ENCODE measurements around the gene PEX10.
"Not testable (repeated sequence)": the region's sequence is repeated elsewhere in the genome, so short reads cannot be mapped to it uniquely, and the experiment has no call there.

Gene PEX10

DNA sequence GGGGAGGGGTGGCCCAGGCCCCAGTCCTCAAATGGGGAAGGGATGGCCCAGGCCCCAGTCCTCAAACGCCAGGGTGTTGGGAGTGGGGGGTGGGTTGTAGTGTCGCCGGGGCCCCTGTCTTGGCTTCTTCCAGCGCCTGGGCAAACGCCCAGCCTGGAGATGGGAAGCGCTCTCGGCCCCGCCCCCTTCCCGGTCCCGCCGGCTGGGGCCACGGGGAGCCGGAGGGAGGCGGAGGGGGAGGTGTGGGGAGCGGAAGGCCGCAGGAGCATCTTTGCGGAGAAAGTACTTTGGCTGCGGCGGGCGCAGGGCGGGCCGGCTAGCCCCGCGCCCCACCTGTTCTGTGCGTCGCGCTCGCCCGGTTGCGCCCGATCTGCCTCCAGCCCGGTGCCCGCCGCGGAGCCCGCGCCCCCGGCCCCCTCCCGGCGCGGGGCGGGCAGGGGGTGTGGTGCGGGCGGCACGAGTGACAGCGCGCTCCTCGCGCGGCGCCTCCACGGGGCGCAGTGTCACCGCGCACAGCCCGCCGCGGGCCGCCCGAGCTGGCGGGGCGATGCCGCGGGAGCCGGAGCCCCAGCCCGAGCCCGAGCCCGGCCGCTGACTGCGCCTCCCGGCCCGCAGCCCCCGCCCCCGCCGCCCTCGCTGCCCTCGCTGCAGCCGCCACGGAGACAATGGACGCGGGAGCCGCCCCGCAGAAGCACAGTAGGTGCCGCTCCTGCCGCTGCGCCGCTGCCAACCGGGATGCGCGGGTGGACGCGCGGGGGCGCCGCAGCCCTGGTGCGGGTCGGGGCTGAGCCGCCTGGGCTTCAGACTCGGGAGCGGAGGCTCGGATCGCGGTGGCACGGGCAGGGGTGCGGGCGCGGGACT lies 31.1 kb upstream of the PEX10 start:
- no peak for DNase-seq (ENCODE audit: low read depth, low spot score)

DNA sequence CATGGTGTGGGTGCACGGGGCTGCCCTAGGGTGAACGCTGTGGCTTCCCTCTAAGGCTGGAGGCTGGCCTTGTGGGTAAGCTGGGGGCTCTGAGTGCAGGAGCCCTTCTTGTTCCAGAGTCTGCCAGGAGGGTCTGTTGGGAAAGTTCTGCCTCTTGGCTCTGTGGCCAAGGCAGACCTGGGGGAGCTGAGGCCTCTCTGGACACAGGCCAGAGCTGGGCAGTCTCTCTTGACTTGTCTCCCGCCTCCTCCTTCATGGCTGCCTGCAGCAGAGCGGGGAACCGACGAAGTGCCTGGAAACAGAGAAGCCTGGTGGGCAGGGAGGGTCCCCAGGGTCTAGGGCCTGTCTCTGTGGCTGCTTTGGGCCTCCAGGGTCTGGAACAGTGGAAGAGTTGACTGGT lies 30.3 kb upstream of the PEX10 start:
- no peak for DNase-seq (ENCODE audit: low read depth, low spot score)

GRCh38 chr1:2441746-2442145 lies 29.4 kb upstream of the PEX10 start:
- DNase-seq (ENCODE audit: low read depth, low spot score), result no peak

GRCh38 chr1:2440346-2440745 lies 28.0 kb upstream of the PEX10 start:
- DNase-seq (ENCODE audit: low read depth, low spot score), result not testable (repeated sequence)

DNA sequence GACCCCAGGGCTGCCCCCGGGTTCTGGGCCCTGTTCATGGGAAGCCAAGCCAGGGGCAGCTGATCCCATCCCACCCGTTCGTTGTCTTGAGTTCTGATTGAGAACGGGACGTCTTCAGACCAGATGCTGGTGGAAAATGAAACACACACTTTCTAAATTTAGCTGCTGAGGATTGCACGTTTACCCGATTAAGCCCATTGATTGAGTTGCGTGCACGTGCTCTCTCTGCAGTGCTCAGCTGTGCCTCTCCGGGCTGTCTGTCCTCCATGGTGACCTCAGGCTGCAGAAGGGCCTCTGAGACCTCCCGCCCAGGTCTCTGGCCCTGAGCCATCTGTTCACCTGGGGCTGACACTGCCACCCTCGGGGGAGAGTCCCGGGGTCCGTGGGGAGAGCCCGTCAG lies 27.0 kb upstream of the PEX10 start:
- no peak for DNase-seq (ENCODE audit: low read depth, low spot score)

DNA sequence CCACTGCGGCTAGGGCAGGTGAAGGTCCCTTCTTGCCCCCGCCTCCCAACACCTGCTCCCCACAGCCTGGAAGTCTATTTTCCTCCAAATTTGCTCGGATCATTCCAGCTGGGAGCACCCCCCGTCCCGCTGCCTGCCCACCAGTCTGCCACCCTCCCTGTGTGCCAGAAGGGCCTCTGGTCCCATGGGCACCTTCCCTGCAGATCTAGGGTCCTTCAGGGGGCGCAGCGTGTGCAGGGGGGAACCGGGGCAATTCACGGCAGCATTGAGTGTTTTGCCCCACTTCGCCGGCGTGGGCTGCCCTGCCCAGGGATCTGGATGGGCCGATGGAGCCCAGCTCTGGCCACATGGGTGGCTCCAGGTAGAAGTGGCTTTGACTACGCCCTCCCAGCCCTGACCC lies 26.3 kb upstream of the PEX10 start:
- DNase-seq (ENCODE audit: low read depth, low spot score), result no peak

DNA sequence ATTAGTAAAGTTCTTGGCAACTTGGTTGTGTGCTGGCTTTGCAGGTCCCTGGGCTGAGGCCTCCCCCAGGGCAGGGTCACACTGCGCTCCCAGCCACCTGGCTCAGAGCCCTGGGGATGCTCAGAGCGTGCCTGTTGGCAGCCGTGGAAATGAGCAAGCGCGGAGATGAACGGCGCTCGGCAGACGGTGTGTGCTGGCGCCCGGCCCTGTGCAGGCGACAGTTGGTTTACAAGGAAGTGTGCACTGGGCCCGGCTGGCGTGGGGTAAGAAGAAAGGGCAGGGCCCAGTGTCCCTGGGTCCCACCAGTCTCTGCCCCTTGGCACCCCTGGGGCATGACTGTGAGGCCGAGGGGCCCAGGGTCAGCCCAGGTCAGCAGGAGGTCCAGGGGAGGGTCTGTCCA lies 25.7 kb upstream of the PEX10 start:
- no peak for DNase-seq (ENCODE audit: low read depth, low spot score)

DNA sequence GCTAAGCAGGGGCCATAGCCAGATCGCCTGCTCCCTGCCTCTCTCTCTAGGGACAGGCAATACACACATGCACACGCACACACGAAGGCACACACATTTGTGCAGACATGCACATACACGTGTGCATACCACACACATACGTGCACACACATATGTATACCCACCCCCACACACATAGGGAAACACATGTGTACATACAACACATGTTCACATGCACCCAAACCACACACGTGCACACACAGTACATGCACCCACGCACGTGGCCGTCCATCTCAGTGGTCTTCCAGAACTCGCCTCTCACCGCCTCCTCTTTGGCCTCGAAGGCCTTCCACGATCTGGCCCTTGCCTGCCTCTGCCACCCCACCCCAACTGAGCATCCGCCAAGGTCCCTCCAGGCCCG lies 25.3 kb upstream of the PEX10 start:
- no peak for DNase-seq (ENCODE audit: low read depth, low spot score)

DNA sequence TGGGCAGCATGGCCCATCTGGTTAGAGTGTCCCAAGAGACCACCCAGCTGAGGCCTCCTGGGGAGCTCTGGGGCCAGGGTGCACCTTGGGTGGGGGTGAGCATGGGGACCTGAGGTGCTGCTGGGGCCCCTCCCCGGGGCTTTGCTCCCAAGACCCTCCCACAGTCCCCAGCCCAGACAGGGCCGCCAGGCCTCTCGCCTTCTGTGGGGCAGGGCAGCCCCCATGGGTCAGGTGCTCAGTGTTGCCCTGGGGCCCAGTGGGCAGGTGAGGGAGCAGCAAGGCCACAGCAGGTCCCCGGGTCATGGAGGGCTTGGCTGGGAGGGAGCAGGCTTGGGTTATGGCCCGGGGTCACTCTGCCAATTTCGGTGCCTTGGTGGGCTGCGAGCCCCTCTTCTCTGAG lies 24.5 kb upstream of the PEX10 start:
- no peak for DNase-seq (ENCODE audit: low read depth, low spot score)

GRCh38 chr1:2435746-2436355 lies 23.5 kb upstream of the PEX10 start:
- no peak for DNase-seq (ENCODE audit: low read depth, low spot score)

GRCh38 chr1:2435091-2435490 lies 22.7 kb upstream of the PEX10 start:
- DNase-seq (ENCODE audit: low read depth, low spot score), result no peak

GRCh38 chr1:2433936-2434655 lies 21.7 kb upstream of the PEX10 start:
- DNase-seq (ENCODE audit: low read depth, low spot score), result no peak

DNA sequence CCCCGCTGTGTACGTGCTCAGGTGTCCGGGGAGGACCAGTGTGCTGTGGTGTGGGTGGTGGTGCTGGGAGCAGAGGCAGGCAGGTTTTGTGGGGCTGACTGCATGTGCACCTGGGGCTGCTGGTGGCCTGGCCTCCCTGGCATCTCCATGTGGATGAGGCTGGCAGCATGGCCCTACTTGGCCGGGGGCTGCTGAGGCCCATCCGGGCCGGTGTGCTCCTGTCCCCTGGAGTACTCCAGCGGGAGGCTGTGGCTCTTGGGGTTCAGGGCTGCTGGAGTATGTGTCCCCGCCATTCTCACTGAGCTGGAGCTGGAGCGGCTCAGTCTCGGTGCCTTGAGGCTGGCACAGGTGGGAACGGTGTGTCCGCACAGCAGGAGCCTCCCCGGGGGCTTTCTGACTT lies 20.8 kb upstream of the PEX10 start:
- DNase-seq (ENCODE audit: low read depth, low spot score), result no peak

DNA sequence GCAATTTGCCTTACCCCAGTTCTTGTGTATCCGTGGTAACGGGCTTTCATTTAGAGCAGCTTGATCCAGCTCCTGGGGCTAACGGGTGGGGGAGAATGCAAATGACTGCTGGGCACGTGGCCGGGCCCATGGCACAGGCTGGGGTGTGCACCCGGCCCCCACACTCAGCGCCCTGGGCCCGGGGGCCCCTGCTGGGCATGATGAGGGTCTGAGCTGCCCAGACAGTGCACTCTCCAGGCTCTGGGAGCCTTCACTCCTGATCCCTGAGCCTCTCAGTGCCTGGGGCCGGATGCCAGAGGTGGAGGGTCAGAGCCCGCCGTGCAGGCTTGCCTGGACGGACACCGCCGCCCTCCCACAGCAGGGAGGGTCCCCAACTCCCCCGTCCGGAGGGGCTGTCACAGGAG lies 20.1 kb upstream of the PEX10 start:
- DNase-seq (ENCODE audit: low read depth, low spot score), result no peak

- no peak for DNase-seq (ENCODE audit: low read depth, low spot score)
Measured at GRCh38 chr1:2431518-2431917, 19.2 kb upstream of the PEX10 start.

DNA sequence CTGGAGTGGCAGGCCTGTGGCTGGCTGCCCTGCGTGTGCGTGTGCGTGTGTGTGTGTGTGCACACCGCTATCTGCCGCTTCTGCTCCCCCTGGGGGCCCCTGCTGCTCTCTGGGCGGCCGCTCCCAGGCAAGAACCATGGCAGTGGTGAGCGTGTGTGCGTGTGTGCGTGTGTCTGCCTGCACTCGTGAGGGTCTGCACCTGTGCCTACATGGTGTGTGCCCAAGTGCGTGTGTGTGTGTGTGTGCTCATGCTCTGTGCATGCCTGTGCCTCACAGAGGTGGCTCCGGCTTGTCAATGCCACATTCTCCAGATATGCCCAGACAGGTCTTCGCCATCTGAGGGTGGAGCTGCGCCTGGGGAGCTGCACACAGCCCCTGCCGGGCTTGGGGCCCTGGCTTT lies 18.7 kb upstream of the PEX10 start:
- no peak for DNase-seq (ENCODE audit: low read depth, low spot score)

- no peak for DNase-seq (ENCODE audit: low read depth, low spot score)
Measured at GRCh38 chr1:2430592-2430973, 18.2 kb upstream of the PEX10 start.

- no peak for DNase-seq (ENCODE audit: low read depth, low spot score)
Measured at GRCh38 chr1:2429780-2430591, 17.6 kb upstream of the PEX10 start.

GRCh38 chr1:2428490-2428889 lies 16.1 kb upstream of the PEX10 start:
- no peak for DNase-seq (ENCODE audit: low read depth, low spot score)

- DNase-seq (ENCODE audit: low read depth, low spot score), result no peak
Measured at GRCh38 chr1:2427976-2428375, 15.6 kb upstream of the PEX10 start.

- no peak for DNase-seq (ENCODE audit: low read depth, low spot score)
Measured at GRCh38 chr1:2427051-2427450, 14.7 kb upstream of the PEX10 start.

DNA sequence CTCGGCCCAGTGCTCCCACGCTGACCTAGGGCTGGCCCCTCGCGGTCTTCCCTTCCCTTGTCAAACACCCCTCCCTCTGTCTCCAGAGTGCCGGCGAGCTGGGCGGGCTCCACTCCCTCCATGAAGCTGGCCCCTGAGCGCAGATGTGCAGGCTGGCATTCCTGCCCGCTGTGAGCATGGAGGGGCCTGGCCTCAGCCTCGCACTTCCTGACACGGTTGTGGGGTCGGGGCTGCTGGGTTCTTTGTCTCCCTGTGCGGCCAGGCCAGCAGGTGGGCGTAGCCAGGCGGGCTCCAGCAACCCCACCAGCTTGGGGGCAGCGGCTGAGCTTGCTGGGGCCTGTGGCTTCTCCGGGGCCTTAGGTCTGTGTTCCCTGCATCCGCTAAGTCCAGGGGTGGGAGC lies 14.2 kb upstream of the PEX10 start:
- no peak for DNase-seq (ENCODE audit: low read depth, low spot score)
